AG09309 (cell line): ENCODE data around the gene CXCR4.
A peak's percentile ranks its signal among the peaks of the same experiment; 100 is the strongest.

Experiments
- DNase-seq: peaks from one replicate; pipeline ENCODE4 v3.0.0-alpha.2; 2010; ENCODE audit warnings: low read depth
- H3K4me3 ChIP-seq: 2 replicates; pipeline ENCODE4 v1.5.1; 2011; ENCODE audit warnings: mild to moderate bottlenecking, low read depth, low read length, moderate library complexity; ENCODE audit not compliant: control insufficient read depth
- CTCF ChIP-seq: IDR thresholded peaks from 2 replicates; pipeline ENCODE4 v1.5.1; 2011; ENCODE audit warnings: mild to moderate bottlenecking, low read depth, low read length, inconsistent platforms; ENCODE audit not compliant: insufficient read depth, control insufficient read depth; ENCODE audit errors: missing control alignments

CXCR4 gene

GRCh38 chr2:136117909-136118818, at the start of gene CXCR4:
TSS of gene CXCR4 (minus strand) at chr2:136118149. CDS start at chr2:136118060, 89 bp downstream.
- DNase-seq, result no peak
- peak within 1 kb of the TSS; percentile 15 for H3K4me3 ChIP-seq
- no peak for TF ChIP-seq CTCF

GRCh38 chr2:136164280-136164776, 46.4 kb upstream of the CXCR4 start:
- H3K4me3 ChIP-seq, result no peak overlapping the region
- no peak for DNase-seq
- no peak for TF ChIP-seq CTCF

- no peak for TF ChIP-seq CTCF
- H3K4me3 ChIP-seq, result no peak overlapping the region
- no peak for DNase-seq
These were observed 44.5 kb upstream of the CXCR4 start for GRCh38 chr2:136162438-136162837.

- DNase-seq, result no peak
- H3K4me3 ChIP-seq, result no peak overlapping the region
- no peak for TF ChIP-seq CTCF
These were observed 38.5 kb upstream of the CXCR4 start for GRCh38 chr2:136156411-136156810.

GRCh38 chr2:136154384-136154783, 36.4 kb upstream of the CXCR4 start:
- DNase-seq, result no peak
- no peak for TF ChIP-seq CTCF
- H3K4me3 ChIP-seq, result no peak overlapping the region

- TF ChIP-seq CTCF, result no peak
- no peak for DNase-seq
- no peak overlapping the region for H3K4me3 ChIP-seq
These were observed 33.3 kb upstream of the CXCR4 start for GRCh38 chr2:136151021-136151971.
